NCI-H1417 treated with DMSO at 0.1 percent for 48 hours (cell line): Measurements from ENCODE around the gene CLDND1.

Experiments used
- DNase-seq: peaks from one replicate; lab custom pipeline; 2025; lab: John Stamatoyannopoulos, UW

CLDND1 gene

DNA sequence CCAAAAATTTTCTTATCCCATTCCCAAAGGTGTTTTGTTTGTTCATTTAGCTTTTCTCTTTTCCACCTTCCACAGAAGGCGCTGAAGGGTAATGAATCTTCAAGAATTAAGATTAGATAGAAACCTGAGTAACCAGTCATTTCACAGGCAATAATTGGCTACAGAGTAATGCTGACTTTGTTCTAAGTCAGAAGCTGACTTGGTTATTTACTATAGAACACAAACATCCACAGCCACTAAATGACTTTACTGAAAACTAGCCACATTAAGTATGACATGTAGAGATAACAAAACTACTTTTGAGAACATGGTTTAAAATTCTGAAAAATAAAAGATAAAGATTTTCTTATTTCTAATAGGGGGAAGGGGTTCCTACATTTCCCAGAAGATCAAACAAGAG is 7.8 kb downstream of the CLDND1 start:
- DNase-seq, result no peak

DNA sequence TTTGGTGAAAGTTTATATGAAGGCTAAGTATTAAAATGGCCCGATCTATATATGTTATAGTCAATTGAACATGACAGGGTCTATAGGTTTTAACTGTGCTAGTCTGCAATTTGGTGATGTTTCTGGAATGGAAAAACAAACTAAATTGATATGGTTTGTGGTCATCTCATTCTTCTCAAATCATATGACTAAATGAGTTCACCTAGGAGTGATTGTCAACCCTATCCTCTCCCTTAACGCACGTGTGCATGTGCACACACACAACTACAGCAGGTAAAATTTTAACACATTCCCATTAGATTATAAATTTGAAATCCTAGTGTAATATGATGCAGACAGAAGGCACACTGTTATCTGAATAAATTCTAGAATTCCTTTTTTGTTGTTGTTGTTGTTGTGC is 9.0 kb downstream of the CLDND1 start:
- no peak for DNase-seq

DNA sequence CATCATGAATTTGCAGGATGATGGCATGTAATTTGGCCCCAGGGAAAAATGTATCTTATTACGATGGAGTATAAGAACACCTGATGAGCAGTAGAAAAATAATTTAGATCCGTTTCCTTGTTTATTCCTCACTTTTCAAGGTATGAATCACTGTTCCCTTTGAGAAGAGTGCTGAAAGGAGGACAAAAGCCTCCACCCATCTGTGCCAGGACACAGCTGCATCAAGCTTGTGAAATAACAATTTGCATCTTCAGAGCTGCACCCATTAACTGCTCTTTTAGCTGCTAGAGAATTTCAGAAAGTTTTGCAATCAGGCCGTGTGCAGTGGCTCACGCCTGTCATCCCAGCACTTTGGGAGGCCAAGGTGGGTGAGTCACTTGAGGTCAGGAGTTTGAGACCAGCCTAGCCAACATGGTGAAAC is 9.6 kb downstream of the CLDND1 start:
- no peak for DNase-seq

DNA sequence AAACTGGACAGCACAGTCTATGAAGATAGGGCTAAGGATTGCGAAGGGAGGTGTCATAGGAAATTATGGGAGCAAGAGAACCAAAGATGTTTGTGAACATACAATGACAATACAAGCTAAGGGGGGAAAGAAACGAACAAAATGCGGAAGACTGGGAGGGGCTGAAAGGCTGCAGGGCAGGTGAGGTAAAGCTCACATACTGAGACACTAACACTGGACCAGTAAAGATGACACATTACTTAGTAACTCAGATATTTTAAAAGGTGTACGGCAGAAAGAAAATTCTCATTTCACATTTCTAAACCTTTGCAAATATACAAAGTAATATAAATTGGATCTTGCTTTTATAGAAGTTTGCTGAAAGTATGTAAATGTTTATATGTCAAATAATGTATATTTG is 10.1 kb downstream of the CLDND1 start:
- DNase-seq, result no peak

DNA sequence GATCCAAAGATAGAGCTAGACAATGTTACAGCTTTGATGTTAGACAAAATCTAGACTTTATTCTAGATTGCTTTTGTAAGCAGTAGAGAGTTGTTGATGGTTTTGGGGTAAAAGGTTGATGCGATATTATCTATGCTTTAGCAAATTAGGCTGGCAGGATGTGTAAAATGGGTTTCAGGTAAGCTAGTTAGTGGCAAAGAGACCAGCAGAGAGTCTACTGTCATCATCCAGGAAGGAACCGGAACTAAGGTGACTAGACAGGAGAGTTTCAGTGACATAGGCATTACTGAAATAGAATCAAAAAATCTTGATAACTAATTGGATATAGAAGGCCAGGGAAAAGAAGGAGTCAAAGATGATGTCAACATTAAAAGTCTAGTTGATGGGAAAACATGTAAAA is 14.1 kb downstream of the CLDND1 start:
- no peak for DNase-seq

DNA sequence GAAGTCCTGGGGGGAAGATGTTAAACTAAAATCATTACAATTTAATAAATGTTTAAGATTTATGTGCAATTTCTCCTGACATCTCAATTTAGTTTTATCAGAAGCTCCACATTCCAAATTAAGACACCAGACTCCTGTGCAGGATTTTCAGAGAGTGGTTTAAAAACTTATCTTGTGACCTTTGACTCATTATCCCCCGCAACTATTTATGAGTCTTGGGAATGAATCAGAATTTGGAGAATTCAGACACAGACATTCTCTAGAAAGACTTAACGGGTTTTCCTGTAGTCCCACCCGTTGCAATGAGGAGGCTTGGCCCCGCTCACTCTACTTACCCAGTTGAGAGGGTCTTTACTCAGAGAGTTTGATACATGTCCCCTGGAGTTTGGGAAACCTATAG is 18.2 kb downstream of the CLDND1 start:
- DNase-seq, result no peak

DNA sequence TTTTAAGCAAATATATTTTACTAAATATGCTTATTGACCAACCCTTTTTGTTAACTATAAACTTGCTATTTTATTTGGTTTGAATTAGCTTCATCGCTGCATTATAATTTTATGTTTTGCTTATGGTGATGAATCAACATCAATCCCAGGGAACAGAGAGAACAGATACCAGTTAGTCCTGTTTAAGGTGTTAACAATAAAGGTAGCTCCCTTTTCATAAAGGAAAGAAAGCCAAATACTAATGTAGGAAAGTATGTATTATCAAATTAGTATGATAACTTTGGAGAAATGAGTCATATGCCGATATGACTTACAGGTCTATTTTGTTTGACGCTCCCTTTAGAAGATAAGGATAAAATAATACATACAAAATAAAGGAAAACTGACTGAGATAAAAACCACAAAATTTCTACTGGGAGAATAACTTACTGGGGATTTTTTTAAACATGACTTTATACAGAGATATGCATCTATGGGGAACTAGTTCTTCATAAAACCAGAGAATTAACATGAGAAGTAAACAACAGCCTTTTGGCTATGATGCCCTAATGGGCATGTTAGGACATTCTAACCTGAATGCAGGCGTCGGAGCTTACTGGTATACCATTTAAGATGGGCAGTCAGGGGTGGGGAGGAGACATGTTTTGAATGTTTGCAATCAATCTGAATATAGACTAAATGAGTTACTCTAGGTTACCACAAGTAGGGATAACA is 20.7 kb downstream of the CLDND1 start:
- no peak for DNase-seq

DNA sequence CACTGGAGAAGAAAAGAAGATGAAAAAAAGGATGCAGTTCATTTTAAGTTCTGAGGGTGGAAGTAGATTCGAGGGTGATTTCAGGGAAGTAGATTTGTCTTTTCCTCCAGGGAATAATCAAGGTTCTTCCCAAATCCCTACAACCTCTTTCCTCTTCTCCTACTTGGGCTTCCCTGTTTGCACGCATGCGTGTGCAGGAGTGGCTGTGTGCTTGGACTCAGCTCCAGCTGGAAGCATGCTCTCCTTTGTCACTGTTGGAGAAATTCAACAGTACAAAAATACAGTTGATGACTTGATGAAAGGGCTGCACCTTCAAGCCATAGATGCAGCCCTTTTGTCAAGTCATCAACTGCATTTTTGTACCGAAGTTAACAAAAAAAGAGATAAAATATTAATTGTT is 21.4 kb downstream of the CLDND1 start:
- no peak for DNase-seq

DNA sequence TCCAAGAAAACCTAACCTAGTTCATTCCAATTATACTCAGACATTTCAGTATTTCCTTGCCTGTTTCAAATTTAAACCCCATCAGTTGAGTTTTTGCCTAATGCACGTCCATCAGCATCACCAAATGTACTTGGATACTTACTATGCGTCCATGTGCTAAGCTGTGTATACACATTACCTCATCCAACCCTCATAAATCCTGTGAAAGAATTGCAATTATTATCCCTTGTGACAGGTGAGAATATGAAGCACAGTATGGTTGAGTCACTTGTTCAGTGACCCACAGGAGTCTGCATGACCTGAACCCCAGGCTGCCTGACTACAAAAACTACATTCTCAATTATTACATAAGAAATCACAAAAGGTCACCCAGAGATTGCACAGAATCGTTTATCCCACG is 22.7 kb downstream of the CLDND1 start:
- DNase-seq, result no peak

DNA sequence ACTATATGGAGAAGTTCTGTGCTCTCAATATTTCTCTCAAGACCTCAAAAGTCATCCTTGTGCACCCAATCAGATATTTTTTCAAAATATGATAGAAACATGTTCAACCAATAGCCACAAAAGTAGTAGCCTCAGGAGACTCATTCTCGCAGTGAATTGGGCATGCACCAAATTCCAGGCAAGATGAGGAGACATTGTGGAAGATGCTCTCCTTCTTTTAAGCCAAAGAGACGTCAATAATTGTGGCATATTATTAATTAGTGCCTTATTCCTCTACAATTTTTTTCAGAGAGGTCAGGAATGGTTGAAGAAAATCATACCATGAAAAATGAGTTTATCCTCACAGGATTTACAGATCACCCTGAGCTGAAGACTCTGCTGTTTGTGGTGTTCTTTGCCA is 25.3 kb downstream of the CLDND1 start, which contains the start of gene OR5K2:
Gene OR5K2 (plus strand): TSS at position 301 of the 400 bp plus-strand sequence. CDS start 0 bp downstream, at position 301.
- no peak for DNase-seq

DNA sequence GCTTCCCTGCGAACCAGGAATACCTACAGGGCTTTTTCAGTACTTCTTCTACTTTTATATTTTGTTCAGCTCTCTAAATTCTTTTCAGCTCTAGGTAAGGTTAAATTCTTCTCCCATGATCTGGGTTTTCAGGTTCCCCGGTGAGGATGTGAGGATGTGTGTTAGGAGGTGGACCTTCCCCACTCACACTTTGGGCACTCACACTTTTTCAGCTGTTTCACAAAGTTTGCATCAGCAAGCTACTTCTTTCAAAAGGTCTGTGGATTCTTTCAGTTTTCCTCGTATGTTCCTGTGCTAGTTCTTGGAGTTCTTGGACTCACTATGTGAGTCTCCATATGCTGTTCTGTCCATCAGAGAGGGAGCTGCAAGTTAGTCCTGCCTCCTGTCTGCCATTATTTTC is 39.1 kb downstream of the CLDND1 start:
- DNase-seq, result no peak

DNA sequence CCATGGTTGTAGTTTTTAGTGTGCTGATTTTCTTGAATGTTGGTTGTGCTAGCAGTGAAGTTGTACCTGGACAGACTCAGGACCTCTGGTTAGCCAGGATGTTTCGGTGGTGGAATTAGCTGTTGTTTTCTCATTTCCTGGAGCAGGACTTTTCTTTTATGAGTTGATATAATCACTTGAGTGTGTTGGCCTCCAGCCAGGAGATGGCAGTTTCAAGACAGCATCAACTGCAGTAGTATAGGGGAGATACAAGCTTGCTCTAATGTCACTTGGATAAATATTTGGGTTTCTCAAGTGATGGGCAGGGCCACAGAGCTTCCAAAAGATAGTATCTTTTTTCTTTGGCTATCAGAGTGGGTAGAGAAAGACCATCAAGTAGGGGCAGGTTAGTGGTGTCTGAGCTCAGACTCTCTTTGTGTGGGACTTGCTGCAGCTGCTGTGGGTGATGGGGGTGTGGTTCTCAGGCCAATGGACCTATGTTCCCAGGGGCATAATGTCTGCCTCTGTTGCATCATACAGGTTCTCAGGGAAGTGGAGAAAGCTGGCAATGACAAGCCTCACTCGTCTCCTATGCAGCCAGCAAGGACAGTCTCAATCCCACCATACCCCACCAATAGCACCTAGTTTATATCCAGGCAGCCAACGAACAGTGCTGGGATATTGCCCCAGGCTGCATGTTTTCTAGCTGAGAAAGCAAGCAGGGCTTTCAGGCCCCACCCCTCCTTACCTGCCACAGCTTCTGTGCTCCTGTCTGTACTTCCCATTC is 39.8 kb downstream of the CLDND1 start:
- no peak for DNase-seq
